Measurements from ENCODE around the gene GCLC. TPM values are rescaled to one million over a fixed set of nuclear protein-coding genes. Genes with fewer than 3 reads are reported as not detected.

Gene GCLC
- total RNA-seq, result 19.9 TPM
- 10 to 100 TPM in 1 of 4 donors, 1 to 10 TPM in 3; 8.0 to 11.0 (median 9.1) TPM for polyA plus RNA-seq

- H3K27me3 Mint-ChIP-seq, result peaks cover 12% of the 10 kb centered on the region
- H3K9me3 Mint-ChIP-seq, result no peaks in the 10 kb centered on the region
Measured at GRCh38 chr6:53544470-53545308, at the start of gene GCLC. TSS of gene GCLC (minus strand) at chr6:53545101. CDS start at chr6:53544645, 456 bp downstream.

GRCh38 chr6:53594596-53594995 lies 49.7 kb upstream of the GCLC start:
- Histone ChIP-seq H3K9me3 (ENCODE audit: control insufficient read depth in 2 of 2, low read length in 2 of 2) (no peaks in the 10 kb centered on the region), H3K27me3 (ENCODE audit: control insufficient read depth, insufficient read depth, low read length) (peaks cover 5% of the 10 kb centered on the region), H3K36me3 (ENCODE audit: control insufficient read depth, insufficient read depth, low read length) (no peaks in the 10 kb centered on the region), H3K4me3 (ENCODE audit: low read depth, low read length) (no peak overlapping the region), H3K4me1 (ENCODE audit: control insufficient read depth, insufficient read depth, low read length, poor library complexity, severe bottlenecking) (no peaks in the 10 kb centered on the region), H3K27ac (ENCODE audit: insufficient read depth, low read length, poor library complexity, severe bottlenecking) (no peak overlapping the region)
- ATAC-seq (ENCODE audit: low read depth in 2 of 2), result no peak
- peaks cover 0 to 6% (median 2%) of the 10 kb centered on the region in 7 donors for H3K9me3 Mint-ChIP-seq
- no peak overlapping the region for H3K4me3 Mint-ChIP-seq
- no peak for DNase-seq
- H3K27ac Mint-ChIP-seq, result no peak overlapping the region
- H3K4me1 Mint-ChIP-seq, result no peaks in the 10 kb centered on the region
- H3K27me3 Mint-ChIP-seq, result peaks cover 14% of the 10 kb centered on the region
- no peaks in the 10 kb centered on the region for H3K36me3 Mint-ChIP-seq

More at GRCh38 chr6:53544470-53545308, at the start of gene GCLC:
- Histone ChIP-seq H3K4me1 (ENCODE audit: control insufficient read depth, insufficient read depth, low read length, poor library complexity, severe bottlenecking) (peaks cover 50% of the 10 kb centered on the region), H3K27ac (ENCODE audit: insufficient read depth, low read length, poor library complexity, severe bottlenecking) (peak within 1 kb of the TSS; percentile 71), H3K27me3 (ENCODE audit: control insufficient read depth, insufficient read depth, low read length) (no peaks in the 10 kb centered on the region), H3K4me3 (ENCODE audit: low read depth, low read length) (peak within 1 kb of the TSS; percentile 84), H3K9me3 (ENCODE audit: control insufficient read depth in 2 of 2, low read length in 2 of 2) (no peaks in the 10 kb centered on the region), H3K36me3 (ENCODE audit: control insufficient read depth, insufficient read depth, low read length) (no peaks in the 10 kb centered on the region)
- DNase-seq (peak; percentile 78 to 95 (median 84)), ATAC-seq (ENCODE audit: low read depth in 2 of 2) (peak; percentile 59 to 60)
- peak within 1 kb of the TSS; percentile 88 to 95 (median 94) for H3K27ac Mint-ChIP-seq
- H3K36me3 Mint-ChIP-seq, result peaks cover 13% of the 10 kb centered on the region
- H3K4me3 Mint-ChIP-seq, result peak within 1 kb of the TSS; percentile 95 to 100 (median 97)
- H3K4me1 Mint-ChIP-seq, result peaks cover 41 to 78% (median 60%) of the 10 kb centered on the region in 4 donors

- no peak overlapping the region for H3K27ac ChIP-seq (ENCODE audit: insufficient read depth, low read length, poor library complexity, severe bottlenecking)
- H3K4me1 ChIP-seq (ENCODE audit: control insufficient read depth, insufficient read depth, low read length, poor library complexity, severe bottlenecking), result no peaks in the 10 kb centered on the region
- peaks cover 15% of the 10 kb centered on the region for H3K27me3 Mint-ChIP-seq
- peaks cover 0 to 6% (median 2%) of the 10 kb centered on the region in 7 donors for H3K9me3 Mint-ChIP-seq
- H3K4me3 Mint-ChIP-seq, result no peak overlapping the region
- H3K36me3 Mint-ChIP-seq, result no peaks in the 10 kb centered on the region
- H3K27me3 ChIP-seq (ENCODE audit: control insufficient read depth, insufficient read depth, low read length), result peaks cover 5% of the 10 kb centered on the region
- ATAC-seq (ENCODE audit: low read depth in 2 of 2) (no peak), DNase-seq (no peak)
- H3K36me3 ChIP-seq (ENCODE audit: control insufficient read depth, insufficient read depth, low read length), result no peaks in the 10 kb centered on the region
- H3K4me3 ChIP-seq (ENCODE audit: low read depth, low read length), result no peak overlapping the region
- no peak overlapping the region for H3K27ac Mint-ChIP-seq
- no peaks in the 10 kb centered on the region for H3K9me3 ChIP-seq (ENCODE audit: control insufficient read depth in 2 of 2, low read length in 2 of 2)
- no peaks in the 10 kb centered on the region for H3K4me1 Mint-ChIP-seq
Measured at GRCh38 chr6:53593001-53593488, 48.1 kb upstream of the GCLC start.

DNA sequence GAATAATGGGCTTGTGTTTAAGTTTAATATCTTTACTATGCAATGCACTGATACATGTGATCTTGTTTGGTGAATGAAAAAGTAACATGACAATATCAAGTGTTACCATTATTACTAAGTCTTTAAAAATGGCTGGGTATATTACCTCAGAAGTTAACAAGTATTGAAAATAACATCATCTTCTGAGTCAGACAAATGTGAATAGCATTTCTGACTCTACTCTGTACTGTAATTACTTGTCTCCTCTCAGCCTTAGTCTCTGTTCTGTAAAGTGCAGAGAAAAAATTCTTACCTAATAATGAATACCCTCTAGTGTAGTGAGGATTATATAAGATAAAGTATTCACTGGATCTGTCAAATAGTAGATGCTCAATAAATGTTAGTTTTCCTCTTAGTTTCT lies 47.0 kb upstream of the GCLC start:
- no peak overlapping the region for H3K4me3 Mint-ChIP-seq
- DNase-seq, result no peak

DNA sequence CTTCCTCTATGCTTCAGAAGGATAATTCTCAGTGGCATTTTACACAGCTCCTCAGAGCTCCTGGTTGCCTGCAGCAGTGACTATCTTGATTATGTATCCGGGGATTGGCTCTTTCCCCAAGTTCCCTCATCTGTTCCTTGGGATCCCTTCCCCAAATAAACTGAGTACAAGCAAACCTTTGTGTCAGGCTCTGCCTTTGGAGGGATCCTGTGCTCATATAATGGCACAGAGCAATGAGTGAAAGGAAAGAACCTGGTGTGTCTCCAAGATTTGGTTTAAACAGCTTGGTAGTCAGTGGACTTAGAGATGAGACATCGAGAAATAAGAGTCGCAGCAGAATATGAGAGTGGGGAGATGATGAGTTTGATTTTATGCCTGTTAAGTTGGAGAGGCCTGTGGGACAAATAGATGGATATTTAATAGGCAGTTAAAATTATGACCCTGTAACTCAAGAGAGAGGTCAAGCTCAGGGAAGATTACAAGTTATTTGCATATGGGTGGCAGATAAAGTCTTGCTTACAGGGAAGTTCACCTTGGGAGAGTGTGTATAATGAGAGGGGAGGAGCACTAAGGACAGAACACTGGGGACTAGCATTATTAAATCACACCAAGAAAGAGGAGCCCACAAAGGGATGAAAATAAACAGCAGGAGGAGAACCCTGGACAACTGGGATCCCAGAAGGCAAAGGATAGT lies 44.1 kb upstream of the GCLC start:
- H3K36me3 Mint-ChIP-seq, result no peaks in the 10 kb centered on the region
- Histone ChIP-seq H3K4me1 (ENCODE audit: control insufficient read depth, insufficient read depth, low read length, poor library complexity, severe bottlenecking) (no peaks in the 10 kb centered on the region), H3K27ac (ENCODE audit: insufficient read depth, low read length, poor library complexity, severe bottlenecking) (no peak overlapping the region), H3K36me3 (ENCODE audit: control insufficient read depth, insufficient read depth, low read length) (no peaks in the 10 kb centered on the region), H3K4me3 (ENCODE audit: low read depth, low read length) (no peak overlapping the region), H3K9me3 (ENCODE audit: control insufficient read depth in 2 of 2, low read length in 2 of 2) (no peaks in the 10 kb centered on the region), H3K27me3 (ENCODE audit: control insufficient read depth, insufficient read depth, low read length) (peaks cover 5% of the 10 kb centered on the region)
- no peak overlapping the region for H3K27ac Mint-ChIP-seq
- H3K27me3 Mint-ChIP-seq, result peaks cover 25% of the 10 kb centered on the region
- DNase-seq, result no peak
- no peaks in the 10 kb centered on the region for H3K4me1 Mint-ChIP-seq
- ATAC-seq (ENCODE audit: low read depth in 2 of 2), result no peak
- H3K4me3 Mint-ChIP-seq, result no peak overlapping the region
- H3K9me3 Mint-ChIP-seq, result peaks cover 0 to 1% (median 0%) of the 10 kb centered on the region in 7 donors

More for the DNA sequence above, 47.0 kb upstream of the GCLC start:
- no peaks in the 10 kb centered on the region for H3K9me3 ChIP-seq (ENCODE audit: control insufficient read depth in 2 of 2, low read length in 2 of 2)
- no peak overlapping the region for H3K27ac Mint-ChIP-seq
- peaks cover 5% of the 10 kb centered on the region for H3K27me3 ChIP-seq (ENCODE audit: control insufficient read depth, insufficient read depth, low read length)
- no peaks in the 10 kb centered on the region for H3K4me1 Mint-ChIP-seq
- H3K27me3 Mint-ChIP-seq, result peaks cover 20% of the 10 kb centered on the region
- H3K36me3 Mint-ChIP-seq, result no peaks in the 10 kb centered on the region
- H3K4me3 ChIP-seq (ENCODE audit: low read depth, low read length), result no peak overlapping the region
- no peaks in the 10 kb centered on the region for H3K4me1 ChIP-seq (ENCODE audit: control insufficient read depth, insufficient read depth, low read length, poor library complexity, severe bottlenecking)
- no peak overlapping the region for H3K27ac ChIP-seq (ENCODE audit: insufficient read depth, low read length, poor library complexity, severe bottlenecking)
- no peak for ATAC-seq (ENCODE audit: low read depth in 2 of 2)
- H3K9me3 Mint-ChIP-seq, result peaks cover 0 to 2% (median 0%) of the 10 kb centered on the region in 7 donors
- H3K36me3 ChIP-seq (ENCODE audit: control insufficient read depth, insufficient read depth, low read length), result no peaks in the 10 kb centered on the region

GRCh38 chr6:53587291-53587690 lies 42.4 kb upstream of the GCLC start:
- DNase-seq (no peak), ATAC-seq (ENCODE audit: low read depth in 2 of 2) (no peak)
- Histone ChIP-seq H3K27ac (ENCODE audit: insufficient read depth, low read length, poor library complexity, severe bottlenecking) (no peak overlapping the region), H3K36me3 (ENCODE audit: control insufficient read depth, insufficient read depth, low read length) (no peaks in the 10 kb centered on the region), H3K4me3 (ENCODE audit: low read depth, low read length) (no peak overlapping the region), H3K9me3 (ENCODE audit: control insufficient read depth in 2 of 2, low read length in 2 of 2) (no peaks in the 10 kb centered on the region), H3K27me3 (ENCODE audit: control insufficient read depth, insufficient read depth, low read length) (no peaks in the 10 kb centered on the region), H3K4me1 (ENCODE audit: control insufficient read depth, insufficient read depth, low read length, poor library complexity, severe bottlenecking) (no peaks in the 10 kb centered on the region)
- H3K4me3 Mint-ChIP-seq, result no peak overlapping the region
- peaks cover 28% of the 10 kb centered on the region for H3K27me3 Mint-ChIP-seq
- H3K27ac Mint-ChIP-seq, result no peak overlapping the region
- H3K9me3 Mint-ChIP-seq, result peaks cover 0 to 1% (median 0%) of the 10 kb centered on the region in 7 donors
- no peaks in the 10 kb centered on the region for H3K36me3 Mint-ChIP-seq
- H3K4me1 Mint-ChIP-seq, result peaks cover 0 to 3% (median 0%) of the 10 kb centered on the region in 4 donors

DNA sequence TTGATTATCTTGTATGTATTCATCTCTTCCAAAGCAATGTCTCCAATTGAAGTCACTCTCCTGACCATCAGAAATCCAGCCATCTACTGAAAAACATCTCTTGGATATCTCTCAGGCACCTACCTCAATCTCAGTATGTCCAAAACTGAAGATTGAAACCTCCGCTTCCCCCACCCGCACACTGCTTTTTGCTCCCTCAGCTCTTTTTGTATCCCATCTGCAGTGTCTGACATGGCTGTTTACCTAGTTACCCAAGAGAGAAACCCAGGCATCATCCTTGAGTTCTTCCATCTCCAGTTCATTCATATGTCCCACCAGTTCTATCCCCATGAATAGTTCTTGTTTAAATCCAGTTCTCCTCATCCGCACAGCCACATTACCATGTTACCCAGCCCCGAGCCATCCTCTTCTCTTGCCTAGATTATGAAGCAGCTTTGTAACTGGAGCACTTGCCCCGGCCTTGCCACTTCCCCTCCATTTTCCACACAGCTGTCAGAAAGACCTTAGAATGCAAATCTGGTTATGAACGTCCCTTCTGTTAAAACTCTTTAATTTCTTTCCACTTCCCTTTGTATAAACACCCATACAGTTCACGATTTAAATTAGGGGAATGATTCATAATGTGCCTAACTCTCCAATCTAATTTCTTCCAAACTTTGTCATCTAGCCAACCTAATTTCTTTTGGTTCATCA lies 40.5 kb upstream of the GCLC start:
- no peaks in the 10 kb centered on the region for H3K4me1 ChIP-seq (ENCODE audit: control insufficient read depth, insufficient read depth, low read length, poor library complexity, severe bottlenecking)
- no peak overlapping the region for H3K4me3 ChIP-seq (ENCODE audit: low read depth, low read length)
- no peaks in the 10 kb centered on the region for H3K36me3 ChIP-seq (ENCODE audit: control insufficient read depth, insufficient read depth, low read length)
- no peaks in the 10 kb centered on the region for H3K27me3 ChIP-seq (ENCODE audit: control insufficient read depth, insufficient read depth, low read length)
- H3K9me3 ChIP-seq (ENCODE audit: control insufficient read depth in 2 of 2, low read length in 2 of 2), result no peaks in the 10 kb centered on the region
- Mint-ChIP-seq H3K4me3 (no peak overlapping the region), H3K9me3 (peaks cover 0 to 1% (median 0%) of the 10 kb centered on the region in 7 donors), H3K27ac (no peak overlapping the region), H3K27me3 (peaks cover 25% of the 10 kb centered on the region), H3K4me1 (peaks cover 0 to 3% (median 0%) of the 10 kb centered on the region in 4 donors), H3K36me3 (no peaks in the 10 kb centered on the region)
- ATAC-seq (ENCODE audit: low read depth in 2 of 2), result no peak
- no peak for DNase-seq
- no peak overlapping the region for H3K27ac ChIP-seq (ENCODE audit: insufficient read depth, low read length, poor library complexity, severe bottlenecking)
